ENCODE data around the gene SYT3.
"Not testable (repeated sequence)": the region's sequence is repeated elsewhere in the genome, so short reads cannot be mapped to it uniquely, and the experiment has no call there.

The SYT3 gene

DNA sequence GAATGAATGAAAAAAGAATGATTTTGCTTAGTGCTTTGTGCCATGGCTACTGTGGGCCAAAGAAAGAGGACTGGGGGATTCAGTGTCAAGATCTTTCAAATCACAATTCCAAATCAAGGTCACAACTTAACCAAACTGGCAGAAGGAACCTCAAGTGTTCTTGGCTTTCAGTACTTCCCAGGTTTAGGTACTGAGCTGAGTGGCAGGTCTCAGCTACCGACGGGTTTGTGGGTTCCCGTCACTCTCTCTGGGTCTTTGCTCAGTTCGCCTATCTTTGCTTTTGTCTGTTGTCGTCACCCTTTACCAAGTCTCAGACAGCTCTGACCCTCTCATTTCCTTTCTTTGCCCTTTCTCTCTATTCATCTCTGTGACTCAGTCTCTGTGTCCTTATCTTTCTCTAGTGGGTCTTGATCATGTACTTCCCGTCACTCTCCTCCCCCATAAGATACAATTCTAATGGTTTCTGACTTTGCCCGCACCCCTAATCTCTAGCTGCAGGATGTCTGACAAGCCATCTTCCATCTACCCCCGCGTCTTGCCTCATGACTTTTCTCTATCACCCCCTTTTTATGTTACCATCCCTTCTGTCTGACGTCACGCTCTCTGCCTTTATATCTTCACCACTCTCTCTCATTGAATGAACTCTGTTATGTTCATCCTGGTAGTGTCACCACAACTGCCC is 38.1 kb downstream of the SYT3 start:
- no peak for DNase-seq

DNA sequence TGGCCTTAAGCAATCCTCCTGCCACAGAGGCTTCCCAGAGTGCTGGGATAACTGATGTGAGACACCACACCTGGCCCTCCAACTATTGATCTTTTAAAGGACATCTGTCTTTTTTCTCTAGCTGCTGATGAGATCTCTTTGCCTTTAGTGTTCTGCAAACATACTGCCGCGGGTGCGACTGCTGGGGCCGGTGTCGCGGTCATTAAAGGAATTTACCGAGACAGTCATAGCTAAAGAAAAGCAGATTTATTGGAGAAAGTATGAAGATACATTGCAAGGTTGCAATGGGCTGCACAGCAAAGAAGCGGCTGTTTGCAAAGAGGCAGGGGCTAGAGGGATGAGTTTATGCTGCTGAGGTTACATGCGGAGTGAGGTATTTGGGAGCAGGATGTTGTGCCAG is 40.3 kb downstream of the SYT3 start:
- no peak for DNase-seq

DNA sequence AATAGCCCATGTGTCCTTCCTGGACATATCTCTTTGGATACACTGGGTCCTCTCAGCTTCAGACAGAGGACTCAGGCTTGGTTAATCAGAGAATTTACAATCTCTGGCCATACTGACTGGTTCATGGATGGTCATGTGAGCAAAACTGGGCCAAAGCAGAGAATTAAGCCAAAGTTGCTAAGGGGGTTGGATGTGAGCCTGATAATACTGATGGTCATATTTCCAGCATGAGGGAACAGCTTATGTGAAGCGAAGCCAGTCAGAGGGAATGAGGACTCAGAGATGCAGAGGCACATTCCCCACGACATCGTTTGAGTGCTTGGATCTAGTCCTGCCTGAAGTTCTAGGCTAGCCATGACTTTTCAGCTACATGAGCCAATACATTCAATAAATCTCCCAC is 49.5 kb downstream of the SYT3 start:
- no peak for DNase-seq

DNA sequence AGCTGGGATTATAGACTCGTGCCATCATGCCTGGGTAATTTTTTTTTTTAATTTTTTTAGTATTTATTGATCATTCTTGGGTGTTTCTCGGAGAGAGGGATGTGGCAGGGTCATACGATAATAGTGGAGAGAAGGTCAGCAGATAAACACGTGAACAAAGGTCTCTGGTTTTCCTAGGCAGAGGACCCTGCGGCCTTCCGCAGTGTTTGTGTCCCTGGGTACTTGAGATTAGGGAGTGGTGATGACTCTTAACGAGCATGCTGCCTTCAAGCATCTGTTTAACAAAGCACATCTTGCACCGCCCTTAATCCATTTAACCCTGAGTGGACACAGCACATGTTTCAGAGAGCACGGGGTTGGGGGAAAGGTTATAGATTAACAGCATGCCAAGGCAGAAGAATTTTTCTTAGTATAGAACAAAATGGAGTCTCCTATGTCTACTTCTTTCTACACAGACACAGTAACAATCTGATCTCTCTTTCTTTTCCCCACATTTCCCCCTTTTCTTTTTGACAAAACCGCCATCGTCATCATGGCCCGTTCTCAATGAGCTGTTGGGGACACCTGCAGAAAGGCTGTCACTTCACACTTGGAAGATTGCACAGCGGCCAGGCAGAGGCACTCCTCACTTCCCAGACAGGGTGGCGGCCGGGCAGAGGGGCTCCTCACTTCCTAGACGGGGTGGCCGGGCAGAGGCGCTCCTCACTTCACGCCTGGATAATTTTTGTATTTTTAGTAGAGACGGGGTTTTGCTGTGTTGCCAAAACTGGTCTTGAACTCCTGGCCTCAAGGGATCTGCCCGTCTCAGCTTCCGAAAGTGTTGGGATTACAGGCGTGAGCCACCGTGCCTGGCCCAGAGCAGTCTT is 57.7 kb downstream of the SYT3 start:
- DNase-seq: not testable (repeated sequence)

DNA sequence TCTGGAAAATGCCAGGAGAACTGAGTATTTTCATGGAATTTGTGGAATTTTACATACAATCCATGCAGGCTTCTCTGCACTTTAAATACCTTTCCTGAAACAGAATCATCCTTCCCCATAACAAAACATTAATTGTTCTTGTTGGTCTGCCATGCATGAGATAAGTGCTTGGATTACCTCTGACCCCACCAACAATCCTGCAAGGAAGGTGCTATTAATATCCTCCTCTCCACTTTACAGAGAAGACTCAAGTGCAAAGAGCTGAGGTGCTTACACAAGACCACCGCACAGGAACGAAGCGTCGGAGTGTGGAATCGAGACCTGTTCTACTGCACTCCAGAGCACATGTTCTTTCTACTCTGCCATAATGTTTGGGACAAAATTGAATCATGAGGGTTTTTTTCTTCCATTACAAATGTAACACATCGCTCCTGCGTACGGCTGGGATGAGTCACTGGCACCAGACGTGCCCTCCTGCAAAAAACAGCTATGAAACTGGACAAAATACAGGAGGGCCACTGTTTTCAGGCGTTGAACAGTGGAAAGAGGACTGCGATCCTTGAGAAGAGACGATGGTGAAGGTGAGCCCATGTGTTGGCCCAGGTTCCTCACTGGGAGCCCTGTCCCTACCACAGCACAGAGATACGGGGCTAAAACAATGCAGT is 58.6 kb downstream of the SYT3 start:
- DNase-seq: no peak

DNA sequence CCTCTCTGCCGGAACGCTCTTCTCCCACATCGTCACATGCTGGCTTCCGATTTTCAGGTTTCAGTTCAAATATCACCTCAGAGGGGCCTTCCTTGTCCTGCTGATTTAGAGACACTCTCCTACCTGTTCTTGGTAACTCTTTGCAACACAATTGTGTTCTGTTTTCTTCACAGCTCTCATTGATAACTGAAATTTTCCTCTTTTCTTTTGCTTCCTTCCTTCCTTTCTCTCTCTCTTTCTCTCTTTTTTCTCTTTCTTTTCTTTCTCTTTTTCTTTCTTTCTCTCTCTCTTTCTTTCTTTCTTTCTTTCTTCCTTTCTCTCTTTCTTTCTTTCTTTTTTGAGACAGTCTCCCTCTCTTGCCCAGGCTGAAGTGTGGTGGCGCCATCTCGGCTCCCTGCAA is 59.4 kb downstream of the SYT3 start:
- no peak for DNase-seq

DNA sequence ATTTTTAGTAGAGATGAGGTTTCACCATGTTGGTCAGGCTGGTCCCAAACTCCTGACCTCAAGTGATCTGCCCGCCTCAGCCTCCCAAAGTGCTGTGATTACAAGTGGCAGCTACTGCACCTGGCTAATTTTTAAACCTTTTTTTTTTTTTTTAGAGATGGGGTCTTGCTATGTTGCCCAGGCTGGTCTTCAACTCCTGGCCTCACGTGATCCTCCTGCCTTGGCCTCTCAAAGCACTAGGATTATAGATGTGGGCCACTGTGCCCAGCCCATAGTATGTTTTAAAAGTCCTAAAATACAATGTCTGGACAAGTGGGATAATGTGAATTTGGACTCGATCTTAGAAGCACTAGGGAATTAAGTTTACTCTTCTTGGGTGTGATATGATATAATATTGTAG is 62.9 kb downstream of the SYT3 start:
- not testable (repeated sequence) for DNase-seq

DNA sequence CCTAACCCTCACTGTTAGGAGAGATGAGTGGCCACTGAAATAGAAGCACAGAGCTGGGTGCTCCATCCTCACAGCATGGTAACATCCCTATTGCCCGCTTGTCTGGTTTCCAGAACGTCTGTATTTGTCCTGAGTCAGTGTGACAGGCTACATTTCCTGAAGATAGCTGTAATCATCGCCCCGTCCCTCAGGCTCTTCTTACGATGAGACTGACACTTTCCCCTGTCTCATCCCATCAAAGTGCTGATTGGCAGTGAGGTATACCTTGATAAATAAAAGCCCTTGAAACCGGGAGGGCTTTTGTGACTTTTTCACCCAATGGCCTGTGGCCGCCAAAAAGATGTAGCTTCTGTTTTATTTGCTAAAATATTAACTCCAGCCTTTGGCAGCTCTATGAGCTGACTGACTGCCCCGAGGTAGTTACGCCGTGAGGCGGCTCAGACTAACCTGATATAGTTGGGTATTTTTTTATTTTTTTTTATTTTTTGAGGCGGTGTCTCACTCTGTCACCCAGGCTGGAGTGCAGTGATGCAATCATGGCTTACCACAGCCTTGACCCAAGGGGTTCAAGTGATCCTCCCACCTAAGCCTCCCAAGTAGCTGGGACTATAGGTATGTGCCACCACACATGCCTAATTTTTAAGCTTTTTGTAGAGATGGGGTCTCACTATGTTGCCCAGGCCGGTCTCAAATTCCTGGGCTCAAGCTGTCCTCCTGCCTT is 65.8 kb downstream of the SYT3 start:
- DNase-seq: no peak
